Right atrium auricular region (tissue), 2 donors: ENCODE measurements around the gene IL5RA. TPM values are rescaled to one million over a fixed set of nuclear protein-coding genes. Genes with fewer than 3 reads are reported as not detected.

Experiments used
- DNase-seq: peaks from one replicate; pipeline ENCODE4 v3.0.0-alpha.2; 2019; ENCODE audit warnings: low spot score
- H3K27ac ChIP-seq, 2 donors: fragments of 200-600 bp; sonication (generic); 1 replicate in 1 of 2; 2 replicates in 1 of 2; pipeline ENCODE4 v1.5.1; 2016 to 2019
- H3K27me3 ChIP-seq, 2 donors: fragments of 200-600 bp; sonication (generic); one replicate each; pipeline versions ENCODE4 v1.5.1 to v1.6.0; 2017 to 2019
- H3K36me3 ChIP-seq: fragments of 200-600 bp; sonication (generic); one replicate; pipeline ENCODE4 v1.5.1; 2016
- H3K4me1 ChIP-seq, 2 donors: fragments of 200-600 bp; sonication (generic); one replicate each; pipeline versions ENCODE4 v1.5.1 to v1.6.0; 2017 to 2019
- H3K4me3 ChIP-seq, 2 donors: fragments of 200-600 bp; sonication (generic); 1 replicate in 1 of 2; 2 replicates in 1 of 2; pipeline ENCODE4 v1.5.1; 2017 to 2019; ENCODE audit warnings: mild to moderate bottlenecking in 1 of 2, moderate library complexity in 1 of 2
- H3K9me3 ChIP-seq, 2 donors: fragments of 200-600 bp; sonication (generic); one replicate each; pipeline ENCODE4 v1.5.1; 2019
- CTCF ChIP-seq, 2 donors: fragments of 200-600 bp; sonication (generic); IDR thresholded peaks; one replicate each; pipeline ENCODE4 v1.5.1; 2019; ENCODE audit warnings: antibody characterized with exemption in 2 of 2
- total RNA-seq, 2 donors: library from RNA; depleted of rRNA; stranded (reverse); fragments of >200 nt; gene quantifications; one replicate each; pipeline ENCODE4 v1.1.0, GENCODE V29; 2016

IL5RA gene
- total RNA-seq, 2 donors from 2014 or later = 0.51 to 2.6 TPM

DNA sequence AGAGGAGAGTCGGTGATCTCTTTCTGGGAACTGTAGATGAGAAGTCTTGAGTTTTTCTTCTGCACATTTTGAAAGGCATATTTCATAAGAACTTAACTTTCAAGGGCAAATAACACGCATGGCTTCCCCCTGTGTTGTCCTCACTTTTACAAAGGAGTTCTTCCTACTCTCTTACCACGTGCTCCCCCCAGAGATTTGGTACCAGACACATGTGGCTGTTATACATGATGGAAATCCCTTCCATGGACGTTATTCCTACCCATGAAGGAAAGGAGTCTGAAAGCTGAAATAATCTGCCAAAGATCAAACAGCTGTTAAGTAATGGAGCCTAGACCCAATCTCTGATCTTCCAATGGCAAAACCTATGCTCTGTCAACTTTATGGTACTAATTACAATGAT lies 4.4 kb downstream of the IL5RA start:
- no peak overlapping the region for H3K27ac ChIP-seq
- no peak overlapping the region for H3K4me3 ChIP-seq
- no peaks in the 10 kb centered on the region for H3K9me3 ChIP-seq
- DNase-seq = no peak
- H3K27me3 ChIP-seq = no peaks in the 10 kb centered on the region
- H3K4me1 ChIP-seq = peaks cover 0 to 5% of the 10 kb centered on the region in 2 donors
- TF ChIP-seq CTCF (IDR thresholded peaks at IDR 0.05) = no peak
- H3K36me3 ChIP-seq = no peaks in the 10 kb centered on the region

DNA sequence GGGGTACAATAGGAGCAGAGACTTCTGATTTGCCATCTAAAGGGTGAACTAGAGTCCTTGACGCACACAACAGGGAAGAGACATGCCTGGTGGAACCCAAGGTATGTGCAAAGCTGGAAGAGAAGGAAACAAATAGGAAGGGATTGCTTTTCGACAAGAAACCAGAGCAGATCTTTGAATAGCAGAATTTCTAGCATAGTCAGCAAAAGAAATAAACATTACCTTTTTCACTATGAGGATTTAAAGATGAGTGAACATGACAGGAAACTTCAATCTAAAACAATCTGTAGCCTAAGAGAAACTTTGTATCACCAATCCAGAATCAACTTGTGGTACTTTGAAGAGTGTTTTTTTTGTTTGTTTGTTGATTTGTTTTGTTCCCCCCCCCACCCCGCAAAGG lies 4.9 kb downstream of the IL5RA start:
- DNase-seq = no peak
- Histone ChIP-seq H3K27me3 (no peaks in the 10 kb centered on the region), H3K4me1 (no peaks in the 10 kb centered on the region), H3K4me3 (no peak overlapping the region), H3K27ac (no peak overlapping the region), H3K9me3 (no peaks in the 10 kb centered on the region), H3K36me3 (no peaks in the 10 kb centered on the region)
- TF ChIP-seq CTCF (IDR thresholded peaks at IDR 0.05) = no peak

DNA sequence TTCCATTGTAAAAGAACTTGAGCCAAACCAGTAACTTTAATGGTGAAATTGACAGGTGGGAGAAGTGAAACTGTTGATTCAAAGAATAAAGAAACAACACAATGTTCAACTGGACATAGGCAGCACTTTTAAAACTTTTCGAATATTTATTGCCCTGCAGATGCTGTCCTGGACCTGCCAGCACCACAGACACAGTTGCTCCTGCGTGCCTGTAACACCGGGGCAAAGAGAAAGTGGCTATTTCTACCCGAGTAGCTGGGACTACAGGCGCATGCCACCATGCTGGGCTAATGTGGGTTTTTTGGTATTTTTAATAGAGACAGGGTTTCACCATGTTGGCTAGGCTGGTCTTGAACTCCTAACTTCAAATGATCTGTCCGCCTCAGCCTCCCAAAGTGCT lies 7.4 kb downstream of the IL5RA start:
- Histone ChIP-seq H3K4me3 (no peak overlapping the region), H3K27ac (no peak overlapping the region), H3K36me3 (no peaks in the 10 kb centered on the region), H3K9me3 (no peaks in the 10 kb centered on the region), H3K27me3 (no peaks in the 10 kb centered on the region), H3K4me1 (no peaks in the 10 kb centered on the region)
- DNase-seq = no peak
- no peak for TF ChIP-seq CTCF (IDR thresholded peaks at IDR 0.05)

GRCh38 chr3:3101660-3102458 lies 8.3 kb downstream of the IL5RA start:
- DNase-seq = no peak

GRCh38 chr3:3097958-3098357 lies 12.2 kb downstream of the IL5RA start:
- Histone ChIP-seq H3K36me3 (no peaks in the 10 kb centered on the region), H3K9me3 (no peaks in the 10 kb centered on the region), H3K4me3 (no peak overlapping the region), H3K27ac (no peak overlapping the region), H3K4me1 (no peaks in the 10 kb centered on the region), H3K27me3 (no peaks in the 10 kb centered on the region)
- no peak for TF ChIP-seq CTCF (IDR thresholded peaks at IDR 0.05)
- no peak for DNase-seq

More at GRCh38 chr3:3101660-3102458, 8.3 kb downstream of the IL5RA start:
- no peak overlapping the region for H3K4me3 ChIP-seq
- no peak overlapping the region for H3K27ac ChIP-seq
- no peaks in the 10 kb centered on the region for H3K36me3 ChIP-seq
- H3K9me3 ChIP-seq = no peaks in the 10 kb centered on the region
- TF ChIP-seq CTCF (IDR thresholded peaks at IDR 0.05) = no peak
- H3K4me1 ChIP-seq = no peaks in the 10 kb centered on the region
- H3K27me3 ChIP-seq = no peaks in the 10 kb centered on the region

DNA sequence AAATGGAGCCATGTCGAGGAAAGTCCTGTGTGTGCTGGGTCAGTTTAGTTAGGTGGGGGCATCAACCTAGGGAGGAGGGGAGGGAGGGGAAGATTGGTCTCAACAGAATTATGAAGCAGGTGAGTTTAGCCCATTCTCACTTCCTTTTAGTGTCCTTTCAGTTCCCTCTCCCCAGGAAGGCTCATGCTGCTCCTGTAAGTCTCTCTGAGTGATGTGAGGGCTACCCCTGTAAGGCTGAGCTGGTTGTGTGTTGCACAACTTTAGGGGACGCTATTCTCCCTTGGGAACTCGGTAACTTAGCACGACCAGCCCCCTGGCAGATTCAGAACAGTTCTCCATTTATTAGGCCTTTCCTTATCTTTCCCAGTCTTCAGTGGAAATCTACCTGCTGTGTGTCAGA lies 21.2 kb downstream of the IL5RA start:
- no peak for TF ChIP-seq CTCF (IDR thresholded peaks at IDR 0.05)
- no peaks in the 10 kb centered on the region for H3K36me3 ChIP-seq
- H3K27ac ChIP-seq = no peak overlapping the region

More for the DNA sequence above, 21.2 kb downstream of the IL5RA start:
- Histone ChIP-seq H3K27me3 (no peaks in the 10 kb centered on the region), H3K4me3 (no peak overlapping the region), H3K9me3 (no peaks in the 10 kb centered on the region), H3K4me1 (no peaks in the 10 kb centered on the region)
- DNase-seq = no peak
